Cardiac muscle cell (in vitro differentiated cells and primary cell): Measurements from ENCODE around the gene VPS4A. TPM values are rescaled to one million over a fixed set of nuclear protein-coding genes. Genes with fewer than 3 reads are reported as not detected.

Experiments
- DNase-seq, 2 donors: peaks; one replicate each; pipeline versions ENCODE4 v3.0.0 to v3.0.0-alpha.2; 2010 to 2017; ENCODE audit warnings: low read depth in 1 of 2, low spot score in 1 of 2
- H3K27ac ChIP-seq: fragments of 200-600 bp; sonication (generic); 2 replicates; pipeline ENCODE4 v1.5.1; 2016
- H3K27me3 ChIP-seq: fragments of 200-600 bp; sonication (generic); 2 replicates; pipeline ENCODE4 v1.6.0; 2016; ENCODE audit warnings: control low read depth
- H3K36me3 ChIP-seq: fragments of 200-600 bp; sonication (generic); 2 replicates; pipeline ENCODE4 v1.5.1; 2016; ENCODE audit warnings: control low read depth
- H3K4me1 ChIP-seq: fragments of 200-600 bp; sonication (generic); 2 replicates; pipeline ENCODE4 v1.8.1; 2017; ENCODE audit warnings: low read depth, mild to moderate bottlenecking, mixed run types
- H3K4me3 ChIP-seq: fragments of 200-600 bp; sonication (generic); 2 replicates; pipeline ENCODE4 v1.5.1; 2016; ENCODE audit warnings: mild to moderate bottlenecking
- H3K9me3 ChIP-seq: fragments of 200-600 bp; sonication (generic); 2 replicates; pipeline ENCODE4 v1.5.1; 2017; ENCODE audit warnings: low read depth, mild to moderate bottlenecking, control low read depth
- CTCF ChIP-seq: IDR thresholded peaks from 2 replicates; pipeline ENCODE4 v1.5.1; 2012; ENCODE audit warnings: low read depth, mild to moderate bottlenecking, low read length
- polyA plus RNA-seq: library from polyadenylated mRNA; unstranded; fragments of >200 nt; fragmentation: Nextera tagmentation; extraction: Ambion mirVana; gene quantifications from 2 replicates; pipeline ENCODE4 v1.2.1, GENCODE V29; 2016
- total RNA-seq: library from RNA; depleted of rRNA; stranded (reverse); fragments of >200 nt; gene quantifications from 2 replicates; pipeline ENCODE4 v1.2.3, GENCODE V29; 2016

The VPS4A gene
- total and polyA plus RNA-seq, 2 experiments from 2014 or later: 30.8 to 52.2 TPM

- Histone ChIP-seq H3K9me3 (no peaks in the 10 kb centered on the region), H3K4me3 (no peak overlapping the region), H3K27ac (no peak overlapping the region), H3K36me3 (peaks cover 62% of the 10 kb centered on the region), H3K27me3 (no peaks in the 10 kb centered on the region), H3K4me1 (no peaks in the 10 kb centered on the region)
- no peak for DNase-seq
- TF ChIP-seq CTCF: no peak
These were observed 8.9 kb downstream of the VPS4A start for GRCh38 chr16:69319826-69320739.

DNA sequence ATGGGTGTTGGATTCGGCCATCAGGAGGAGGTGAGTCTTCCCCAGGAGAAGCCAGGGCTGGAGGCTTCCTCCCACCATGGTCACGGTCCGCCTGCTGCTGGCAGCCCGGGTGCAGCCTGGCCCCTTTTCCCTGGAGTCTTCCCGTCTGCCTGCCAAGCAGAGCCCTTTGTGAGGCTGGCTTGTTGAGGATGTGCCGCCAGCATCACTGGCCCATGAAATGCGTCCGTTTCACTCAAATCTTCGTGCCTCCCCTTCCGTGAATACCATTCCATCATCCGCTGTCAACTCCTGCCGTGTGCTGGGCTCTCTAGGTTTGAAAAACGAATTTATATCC, 9.6 kb downstream of the VPS4A start:
- Histone ChIP-seq H3K9me3 (no peaks in the 10 kb centered on the region), H3K27me3 (no peaks in the 10 kb centered on the region), H3K4me1 (no peaks in the 10 kb centered on the region), H3K4me3 (no peak overlapping the region), H3K27ac (no peak overlapping the region), H3K36me3 (peaks cover 67% of the 10 kb centered on the region)
- DNase-seq: no peak
- TF ChIP-seq CTCF: no peak

DNA sequence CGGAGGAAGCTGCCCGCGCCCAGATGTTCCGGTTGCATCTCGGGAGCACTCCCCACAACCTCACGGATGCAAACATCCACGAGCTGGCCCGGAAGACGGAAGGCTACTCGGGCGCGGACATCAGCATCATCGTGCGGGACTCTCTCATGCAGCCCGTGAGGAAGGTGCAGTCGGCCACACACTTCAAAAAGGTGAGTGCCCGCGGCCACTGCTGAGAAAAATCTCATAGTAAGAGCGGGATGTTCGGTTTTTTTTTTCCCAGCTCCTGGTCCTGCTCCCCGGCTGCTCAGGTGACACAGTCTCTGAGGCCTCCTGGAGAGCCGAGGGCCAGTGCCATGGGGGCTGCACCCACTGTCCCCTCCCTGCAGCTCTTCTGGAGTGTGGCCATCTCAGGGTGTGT, 9.9 kb downstream of the VPS4A start:
- H3K9me3 ChIP-seq: no peaks in the 10 kb centered on the region
- no peak for DNase-seq
- no peaks in the 10 kb centered on the region for H3K27me3 ChIP-seq
- TF ChIP-seq CTCF: no peak
- no peaks in the 10 kb centered on the region for H3K4me1 ChIP-seq
- H3K27ac ChIP-seq: no peak overlapping the region
- no peak overlapping the region for H3K4me3 ChIP-seq
- H3K36me3 ChIP-seq: peaks cover 66% of the 10 kb centered on the region

DNA sequence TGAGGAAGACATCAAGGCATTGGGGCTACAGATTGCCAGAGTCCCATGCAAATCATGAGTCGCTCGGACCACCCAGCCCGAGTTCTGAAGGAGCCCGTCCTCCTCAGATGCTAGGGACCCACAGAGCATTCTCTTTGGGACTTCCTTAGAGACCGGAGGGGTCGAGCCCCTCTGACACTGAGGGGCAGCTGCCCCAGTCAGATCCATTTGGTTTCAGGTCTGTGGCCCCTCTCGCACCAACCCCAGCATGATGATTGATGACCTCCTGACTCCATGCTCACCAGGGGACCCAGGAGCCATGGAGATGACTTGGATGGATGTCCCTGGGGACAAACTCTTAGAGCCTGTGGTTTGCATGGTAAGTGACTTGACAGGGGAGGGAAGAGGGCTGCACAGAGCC, 11.2 kb downstream of the VPS4A start:
- H3K36me3 ChIP-seq: peaks cover 58% of the 10 kb centered on the region
- no peak for TF ChIP-seq CTCF
- DNase-seq: no peak

DNA sequence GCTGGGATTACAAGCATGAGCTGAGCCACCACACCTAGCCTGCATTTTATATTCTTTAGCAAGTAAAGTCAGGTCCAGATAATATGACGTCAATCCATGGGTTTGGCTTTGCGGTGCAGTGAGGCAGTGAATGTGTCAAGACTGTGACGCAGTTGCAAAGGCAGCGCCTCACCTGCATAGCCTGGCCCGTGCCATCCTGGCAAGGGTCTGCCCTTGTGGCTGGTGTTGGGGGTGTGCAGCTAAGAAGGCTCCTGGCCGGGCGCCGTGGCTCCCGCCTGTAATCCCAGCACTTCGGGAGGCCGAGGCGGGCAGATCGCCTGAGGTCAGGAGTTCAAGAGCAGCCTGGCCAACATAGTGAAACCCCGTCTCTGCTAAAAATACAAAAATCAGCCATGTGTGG, 12.3 kb downstream of the VPS4A start:
- no peak overlapping the region for H3K27ac ChIP-seq
- no peak overlapping the region for H3K4me3 ChIP-seq
- TF ChIP-seq CTCF: no peak
- H3K27me3 ChIP-seq: no peaks in the 10 kb centered on the region
- DNase-seq: no peak
- H3K4me1 ChIP-seq: no peaks in the 10 kb centered on the region
- peaks cover 55% of the 10 kb centered on the region for H3K36me3 ChIP-seq
- no peaks in the 10 kb centered on the region for H3K9me3 ChIP-seq

More for the DNA sequence above, 11.2 kb downstream of the VPS4A start:
- Histone ChIP-seq H3K27me3 (no peaks in the 10 kb centered on the region), H3K9me3 (no peaks in the 10 kb centered on the region), H3K4me3 (no peak overlapping the region), H3K4me1 (no peaks in the 10 kb centered on the region), H3K27ac (no peak overlapping the region)
